Liver (tissue), 9 donors: ENCODE measurements around the gene WDR90. TPM values are rescaled to one million over a fixed set of nuclear protein-coding genes. Genes with fewer than 3 reads are reported as not detected.

Experiments
- DNase-seq: peaks from one replicate; pipeline ENCODE4 v3.0.0-alpha.2; 2017; ENCODE audit warnings: low spot score
- H3K27ac ChIP-seq, 2 donors: one replicate each; pipeline ENCODE4 v1.7.0; 2013; ENCODE audit warnings: inconsistent platforms in 2 of 2, low read length in 2 of 2, control low read depth in 1 of 2, low read depth in 1 of 2, mild to moderate bottlenecking in 1 of 2
- H3K27me3 ChIP-seq, 4 donors: one replicate each; pipeline versions ENCODE4 v1.6.1 to v1.7.0; 2013; ENCODE audit warnings: low read length in 3 of 4, inconsistent platforms in 1 of 4, mild to moderate bottlenecking in 1 of 4, moderate library complexity in 1 of 4; ENCODE audit not compliant: control insufficient read depth in 4 of 4, insufficient read depth in 4 of 4
- H3K36me3 ChIP-seq, 4 donors: one replicate each; pipeline versions ENCODE4 v1.6.1 to v1.7.0; 2013; ENCODE audit warnings: low read length in 3 of 4, mild to moderate bottlenecking in 3 of 4, low read depth in 1 of 4, moderate library complexity in 1 of 4; ENCODE audit not compliant: control insufficient read depth in 4 of 4, insufficient read depth in 3 of 4
- H3K4me1 ChIP-seq, 4 donors: one replicate each; pipeline versions ENCODE4 v1.6.1 to v1.7.0; 2013; ENCODE audit warnings: low read length in 3 of 4, mild to moderate bottlenecking in 3 of 4, moderate library complexity in 1 of 4; ENCODE audit not compliant: control insufficient read depth in 4 of 4, insufficient read depth in 4 of 4
- H3K4me3 ChIP-seq, 3 donors: one replicate each; pipeline versions ENCODE4 v1.6.1 to v1.7.0; 2013; ENCODE audit warnings: low read length in 3 of 3, control low read depth in 1 of 3, low read depth in 1 of 3, mild to moderate bottlenecking in 1 of 3
- H3K9ac ChIP-seq, 2 donors: one replicate each; pipeline ENCODE4 v1.7.0; 2013; ENCODE audit warnings: low read length in 2 of 2, mild to moderate bottlenecking in 2 of 2, moderate library complexity in 2 of 2, control low read depth in 1 of 2, low read depth in 1 of 2
- H3K9me3 ChIP-seq, 4 donors: one replicate each; pipeline versions ENCODE4 v1.6.1 to v1.7.0; 2013; ENCODE audit warnings: low read length in 3 of 4; ENCODE audit not compliant: control insufficient read depth in 4 of 4
- ATF3 ChIP-seq: IDR thresholded peaks from 2 replicates; pipeline ENCODE4 v1.6.1; 2016; ENCODE audit warnings: antibody characterized with exemption
- CTCF ChIP-seq: fragments of 150-350 bp; IDR thresholded peaks from 2 replicates; pipeline ENCODE4 v1.5.1; 2017; ENCODE audit warnings: improper control_type of control experiment, low read depth, low read length; ENCODE audit not compliant: missing input control
- EGR1 ChIP-seq, 2 donors: IDR thresholded peaks; 2 replicates each; pipeline ENCODE4 v1.6.1; 2016 to 2018; ENCODE audit warnings: antibody characterized with exemption in 2 of 2, low read depth in 2 of 2
- FOXA1 ChIP-seq: IDR thresholded peaks from 2 replicates; pipeline ENCODE4 v1.6.1; 2016; ENCODE audit warnings: antibody characterized with exemption
- FOXA2 ChIP-seq: IDR thresholded peaks from 2 replicates; pipeline ENCODE4 v1.6.1; 2016; ENCODE audit warnings: antibody characterized with exemption
- GABPA ChIP-seq, 2 donors: IDR thresholded peaks in 1 of 2; conservative IDR thresholded peaks in 1 of 2; 2 replicates each; pipeline ENCODE4 v1.6.1; 2016; ENCODE audit warnings: antibody characterized with exemption in 2 of 2, mild to moderate bottlenecking in 1 of 2, moderate library complexity in 1 of 2
- HNF4A ChIP-seq, 2 donors: conservative IDR thresholded peaks; 2 replicates each; pipeline ENCODE4 v1.6.1; 2016; ENCODE audit warnings: antibody characterized with exemption in 2 of 2, mild to moderate bottlenecking in 2 of 2
- HNF4G ChIP-seq: IDR thresholded peaks from 2 replicates; pipeline ENCODE4 v1.6.1; 2016; ENCODE audit warnings: antibody characterized with exemption
- JUND ChIP-seq, 2 donors: IDR thresholded peaks; 2 replicates each; pipeline ENCODE4 v1.6.1; 2016; ENCODE audit warnings: antibody characterized with exemption in 2 of 2
- MAX ChIP-seq: IDR thresholded peaks from 2 replicates; pipeline ENCODE4 v1.6.1; 2016; ENCODE audit warnings: antibody characterized with exemption
- NR2F2 ChIP-seq: IDR thresholded peaks from 2 replicates; pipeline ENCODE4 v1.6.1; 2016; ENCODE audit warnings: antibody characterized with exemption
- RAD21 ChIP-seq, 2 donors: IDR thresholded peaks; 2 replicates each; pipeline ENCODE4 v1.6.1; 2016; ENCODE audit warnings: antibody characterized with exemption in 2 of 2, mild to moderate bottlenecking in 2 of 2
- REST ChIP-seq: IDR thresholded peaks from 2 replicates; pipeline ENCODE4 v1.6.1; 2016; ENCODE audit warnings: antibody characterized with exemption, mild to moderate bottlenecking
- RXRA ChIP-seq, 2 donors: IDR thresholded peaks; 2 replicates each; pipeline ENCODE4 v1.6.1; 2017 to 2018; ENCODE audit warnings: antibody characterized with exemption in 2 of 2, mild to moderate bottlenecking in 1 of 2
- SP1 ChIP-seq: IDR thresholded peaks from 2 replicates; pipeline ENCODE4 v1.6.1; 2018; ENCODE audit warnings: antibody characterized with exemption, mild to moderate bottlenecking
- TAF1 ChIP-seq: conservative IDR thresholded peaks from 2 replicates; pipeline ENCODE4 v1.6.1; 2016; ENCODE audit warnings: antibody characterized with exemption, mild to moderate bottlenecking
- YY1 ChIP-seq: IDR thresholded peaks from 2 replicates; pipeline ENCODE4 v1.6.1; 2016; ENCODE audit warnings: antibody characterized with exemption, mild to moderate bottlenecking
- ZBTB33 ChIP-seq: IDR thresholded peaks from 2 replicates; pipeline ENCODE4 v1.6.1; 2016; ENCODE audit warnings: antibody characterized with exemption
- WGBS: extraction: QIAGEN DNeasy Blood & Tissue Kit; methylation state at CpG from one replicate; pipeline ENCODE4 v1.1.7; 2013; 5-methylcytosine and 5-hydroxymethylcytosine counted together
- polyA plus RNA-seq, 2 donors: library from polyadenylated mRNA; stranded (reverse) in 1 of 2; unstranded in 1 of 2; fragments of 200-250 nt in 1 of 2; fragments of >200 nt in 1 of 2; fragmentation: Nextera tagmentation in 1 of 2; extraction: Ambion mirVana in 1 of 2; gene quantifications; one replicate each; pipeline versions ENCODE4 v1.2.1 to v1.2.3, GENCODE V29; 2013 to 2015
- total RNA-seq, 2 donors: library from RNA; depleted of rRNA; stranded (reverse); fragments of >200 nt; gene quantifications; one replicate each; pipeline ENCODE4 v1.2.3, GENCODE V29; 2014
- donor health status: healthy.
- donor health status: healthy.
- donor health status: healthy.
- donor health status: healthy.
- donor health status: healthy.

WDR90 gene
- total and polyA plus RNA-seq, 4 donors, result 4.7 to 13.4 (median 7.9) TPM

- Histone ChIP-seq H3K27me3 (no peaks in the 10 kb centered on the region), H3K9ac (no peak overlapping the region), H3K36me3 (peaks cover 0 to 1% (median 0%) of the 10 kb centered on the region in 4 donors), H3K9me3 (no peaks in the 10 kb centered on the region), H3K4me1 (peaks cover 21 to 60% (median 35%) of the 10 kb centered on the region in 4 donors), H3K4me3 (peak overlapping the region in 1 of 3 donors; percentile 95), H3K27ac (peak overlapping the region in 1 of 2 donors; percentile 65)
- 95% methylated on average over 5 of the region's 5 CpGs for WGBS
- no peak for DNase-seq
- TF ChIP-seq REST (no peak), TAF1 (no peak)
These were observed 8.6 kb upstream of the WDR90 start for GRCh38 chr16:640614-641013.

GRCh38 chr16:641326-642188 is 7.6 kb upstream of the WDR90 start, which contains the start of gene MCRIP2:
Gene MCRIP2 (plus strand): TSS chr16:641828. CDS start chr16:641992, 164 bp downstream.
- Histone ChIP-seq H3K27me3 (no peaks in the 10 kb centered on the region), H3K4me1 (peaks cover 27 to 65% (median 41%) of the 10 kb centered on the region in 4 donors), H3K36me3 (peaks cover 0 to 1% (median 0%) of the 10 kb centered on the region in 4 donors), H3K9ac (peak within 1 kb of the TSS in 1 of 2 donors; percentile 90), H3K27ac (peak within 1 kb of the TSS; percentile 65 to 89), H3K9me3 (no peaks in the 10 kb centered on the region), H3K4me3 (peak within 1 kb of the TSS; percentile 66 to 95 (median 73))
- peak; percentile 85 for DNase-seq
- 1% methylated on average over 81 of the region's 81 CpGs for WGBS
- TF ChIP-seq RAD21 (IDR thresholded peaks at IDR 0.05) (peak in 1 of 2 donors; percentile 14), CTCF (no peak), ZBTB33 (no peak), HNF4A (conservative IDR thresholded peaks at IDR 0.05) (no peak), SP1 (peak; percentile 48), MAX (no peak), GABPA (IDR thresholded peaks at IDR 0.05 in 1 of 2, conservative IDR thresholded peaks at IDR 0.05 in 1 of 2) (no peak), TAF1 (no peak), ATF3 (no peak), NR2F2 (no peak), JUND (IDR thresholded peaks at IDR 0.05) (no peak), FOXA1 (peak; percentile 19), YY1 (peak; percentile 45), RXRA (IDR thresholded peaks at IDR 0.05) (no peak), REST (peak; percentile 33), EGR1 (IDR thresholded peaks at IDR 0.05; ENCODE audit: low read depth in 2 of 2) (peak in 1 of 2 donors; percentile 85), HNF4G (no peak), FOXA2 (no peak)
